Kidney (tissue), 22 donors: ENCODE results near the gene TCTN3. TPM values are rescaled to one million over a fixed set of nuclear protein-coding genes. Genes with fewer than 3 reads are reported as not detected.

Experiments
- DNase-seq, 5 donors: peaks; one replicate each; pipeline ENCODE4 v3.0.0-alpha.2; 2013 to 2020
- FAIRE-seq: peaks from 2 replicates; lab custom pipeline; 2012; peaks lifted over from hg19 to GRCh38; lab: Jason Lieb, UNC
- H3K27ac ChIP-seq, 2 donors: one replicate each; pipeline ENCODE4 v1.7.0; 2013; ENCODE audit warnings: low read depth in 2 of 2, low read length in 2 of 2, inconsistent platforms in 1 of 2
- H3K27me3 ChIP-seq: one replicate; pipeline ENCODE4 v1.7.1; 2013; ENCODE audit warnings: low read length, inconsistent platforms; ENCODE audit not compliant: control insufficient read depth, insufficient read depth
- H3K36me3 ChIP-seq, 3 donors: one replicate each; pipeline versions ENCODE4 v1.7.0 to v1.7.1; 2013; ENCODE audit warnings: low read length in 3 of 3, control low read depth in 1 of 3, inconsistent platforms in 1 of 3; ENCODE audit not compliant: insufficient read depth in 3 of 3, control insufficient read depth in 2 of 3
- H3K4me1 ChIP-seq, 3 donors: one replicate each; pipeline versions ENCODE4 v1.7.0 to v1.7.1; 2013; ENCODE audit warnings: low read length in 3 of 3, inconsistent platforms in 1 of 3, low read depth in 1 of 3; ENCODE audit not compliant: control insufficient read depth in 2 of 3, insufficient read depth in 2 of 3
- H3K4me3 ChIP-seq, 3 donors: one replicate each; pipeline versions ENCODE4 v1.7.0 to v1.8.1; 2013; ENCODE audit warnings: low read length in 3 of 3, control low read depth in 1 of 3, inconsistent platforms in 1 of 3
- H3K9ac ChIP-seq, 3 donors: one replicate each; pipeline versions ENCODE4 v1.7.0 to v1.7.1; 2013; ENCODE audit warnings: low read length in 3 of 3, control low read depth in 1 of 3, inconsistent platforms in 1 of 3
- H3K9me3 ChIP-seq, 3 donors: one replicate each; pipeline versions ENCODE4 v1.7.0 to v1.7.1; 2013; ENCODE audit warnings: low read length in 3 of 3, control low read depth in 1 of 3, inconsistent platforms in 1 of 3; ENCODE audit not compliant: control insufficient read depth in 2 of 3, insufficient read depth in 1 of 3
- CTCF ChIP-seq: IDR thresholded peaks from 3 replicates; pipeline ENCODE4 v1.5.1; 2012; ENCODE audit warnings: mild to moderate bottlenecking, moderate library complexity, borderline replicate concordance; ENCODE audit not compliant: insufficient read depth; ENCODE audit errors: extremely low read depth
- intact Hi-C: fragments of 100-400 bp; cut with DNase I; formaldehyde crosslinking; loops from one replicate; pipeline ENCODE4 v1.11.1; 2022
- long read RNA-seq, 10 donors: library from polyadenylated mRNA in 1 of 10; unstranded in 1 of 10; transcript quantifications; one replicate each; pipeline ENCODE4 v2.0.0 and lab custom pipeline, GENCODE V29; 2021 to 2026
- polyA plus RNA-seq: library from polyadenylated mRNA; stranded (reverse); fragments of 350-450 nt; fragmentation: Illumina TruSeq; extraction: RNeasy Lipid Tissue Mini Kit (QIAGEN cat#74804); gene quantifications from one replicate; pipeline ENCODE4 v1.2.3, GENCODE V29; 2014; ENCODE audit warnings: low read depth, low replicate concordance; ENCODE audit not compliant: insufficient read depth
- total RNA-seq: library from RNA; stranded (reverse); fragmentation: NEBNext Ultra II Directional; extraction: Animal tissue kit (Norgen Biotek cat#: 25700); gene quantifications from one replicate; pipeline ENCODE4 v1.2.1, GENCODE V29; 2021
- donor health status: control.
- donor health status: control.
- donor health status: control.
- donor health status: control.
- donor health status: control.
- donor health status: DM: yes; HTN: yes; CAD: no.
- donor health status: Normal renal cell carcinoma (clear cell type).

TCTN3 gene
- total RNA-seq (46.3 TPM), polyA plus RNA-seq (40.3 TPM)
- long read RNA-seq, donor 1, transcript TCTN3-207 (14 exons, 2,739 nt), result major isoform, 9 of 14 reads
- long read RNA-seq, donor 1, partial matches to known transcripts, result 5 of 14 reads
- long read RNA-seq, donor 1, other reads (novel, unspliced or antisense), result 0 of 14 reads
- long read RNA-seq, donor 2, transcript TCTN3-207 (14 exons, 2,739 nt), result major isoform, 15 of 16 reads
- long read RNA-seq, donor 2, partial matches to known transcripts, result 0 of 16 reads
- long read RNA-seq, donor 2, other reads (novel, unspliced or antisense), result 0 of 16 reads
- long read RNA-seq, donor 3, transcript TCTN3-207 (14 exons, 2,739 nt), result major isoform, 20 of 27 reads
- long read RNA-seq, donor 3, partial matches to known transcripts, result 6 of 27 reads
- long read RNA-seq, donor 3, other reads (novel, unspliced or antisense), result 0 of 27 reads
- long read RNA-seq, donor 4, transcript TCTN3-207 (14 exons, 2,739 nt), result major isoform, 18 of 28 reads
- long read RNA-seq, donor 4, partial matches to known transcripts, result 10 of 28 reads
- long read RNA-seq, donor 4, other reads (novel, unspliced or antisense), result 0 of 28 reads
- long read RNA-seq, donor 5, partial matches to known transcripts, result 0 of 1 reads
- long read RNA-seq, donor 5, other reads (novel, unspliced or antisense), result 0 of 1 reads
- long read RNA-seq, donor 6, transcript TCTN3-207 (14 exons, 2,739 nt), result major isoform, 18 of 31 reads
- long read RNA-seq, donor 6, partial matches to known transcripts, result 12 of 31 reads
- long read RNA-seq, donor 6, other reads (novel, unspliced or antisense), result 0 of 31 reads
- long read RNA-seq, donor 7, transcript TCTN3-207 (14 exons, 2,739 nt), result major isoform, 24 of 36 reads
- long read RNA-seq, donor 7, partial matches to known transcripts, result 4 of 36 reads
- long read RNA-seq, donor 7, other reads (novel, unspliced or antisense), result 8 of 36 reads
- long read RNA-seq, donor 8, transcript TCTN3-207 (14 exons, 2,739 nt), result major isoform, 16 of 23 reads
- long read RNA-seq, donor 8, partial matches to known transcripts, result 5 of 23 reads
- long read RNA-seq, donor 8, other reads (novel, unspliced or antisense), result 0 of 23 reads
- long read RNA-seq, donor 9, transcript TCTN3-207 (14 exons, 2,739 nt), result major isoform, 7 of 15 reads
- long read RNA-seq, donor 9, partial matches to known transcripts, result 7 of 15 reads
- long read RNA-seq, donor 9, other reads (novel, unspliced or antisense), result 0 of 15 reads
- long read RNA-seq, donor 10, transcript TCTN3-207 (14 exons, 2,739 nt), result major isoform, 16 of 17 reads
- long read RNA-seq, donor 10, partial matches to known transcripts, result 0 of 17 reads
- long read RNA-seq, donor 10, other reads (novel, unspliced or antisense), result 0 of 17 reads

GRCh38 chr10:95693668-95694534, at the start of gene TCTN3:
TCTN3 (minus strand) TSS chr10:95693927; CDS start chr10:95693899, 28 bp downstream.
- H3K9me3 ChIP-seq, result no peaks in the 10 kb centered on the region
- peak within 1 kb of the TSS; percentile 93 to 99 (median 95) for H3K4me3 ChIP-seq
- intact Hi-C loops, result loop anchor here (10.0 kb wide), 1 partner anchor 151 kb away; no protein-coding TSS in a partner anchor
- TF ChIP-seq CTCF, result peak; percentile 99
- H3K4me1 ChIP-seq, result peaks cover 0 to 11% (median 0%) of the 10 kb centered on the region in 3 donors
- peak; percentile 98 to 100 (median 99) for DNase-seq
- peaks cover 0 to 5% (median 4%) of the 10 kb centered on the region in 3 donors for H3K36me3 ChIP-seq
- no peaks in the 10 kb centered on the region for H3K27me3 ChIP-seq
- peak within 1 kb of the TSS; percentile 90 to 99 (median 92) for H3K9ac ChIP-seq
- peak; percentile 99 for FAIRE-seq
- peak within 1 kb of the TSS; percentile 62 to 84 for H3K27ac ChIP-seq

- FAIRE-seq (peak; percentile 25), DNase-seq (no peak)
- H3K4me3 ChIP-seq, result no peak overlapping the region
- intact Hi-C loops, result no loop called here
- peaks cover 0 to 4% (median 0%) of the 10 kb centered on the region in 3 donors for H3K4me1 ChIP-seq
- H3K27me3 ChIP-seq, result no peaks in the 10 kb centered on the region
- H3K9ac ChIP-seq, result no peak overlapping the region
- TF ChIP-seq CTCF, result no peak
- H3K36me3 ChIP-seq, result no peaks in the 10 kb centered on the region
- no peaks in the 10 kb centered on the region for H3K9me3 ChIP-seq
- no peak overlapping the region for H3K27ac ChIP-seq
Observed at GRCh38 chr10:95742962-95743535, 49.3 kb upstream of the TCTN3 start.
